H1 (cell line): ENCODE data around the gene RNASEH2A. TPM values are rescaled to one million over a fixed set of nuclear protein-coding genes. Genes with fewer than 3 reads are reported as not detected.

Experiments used
- CTCF ChIA-PET: fragments of 300-600 bp; sonication (Branson Sonifier 250); formaldehyde crosslinking; loops from one replicate; lab custom pipeline; 2021; ENCODE audit not compliant: partially characterized antibody; lab: Charles Lee
- POLR2A ChIA-PET: fragments of 300-600 bp; sonication (Branson Sonifier 250); formaldehyde crosslinking; loops from one replicate; lab custom pipeline; 2021; ENCODE audit warnings: inconsistent platforms; ENCODE audit not compliant: partially characterized antibody; lab: Charles Lee
- DNase-seq, 2 experiments: peaks; one replicate each; pipeline versions ENCODE4 v3.0.0 to v3.0.0-alpha.2; 2010 to 2022; ENCODE audit warnings: low spot score in 2 of 2, low read depth in 1 of 2, mixed read lengths in 1 of 2
- FAIRE-seq: peaks from 2 replicates; lab custom pipeline; 2011; peaks lifted over from hg19 to GRCh38; lab: Jason Lieb, UNC
- H2AFZ ChIP-seq: 2 replicates; pipeline ENCODE4 v1.8.1; 2012; ENCODE audit warnings: low read length, inconsistent platforms
- H2AK5ac ChIP-seq: 2 replicates; pipeline ENCODE4 v1.6.1; 2013; ENCODE audit warnings: low read depth, low read length
- H2BK120ac ChIP-seq: replicated peaks from 2 replicates; pipeline ENCODE3; 2013; ENCODE audit warnings: low read depth, low read length, inconsistent platforms
- H2BK12ac ChIP-seq: 2 replicates; pipeline ENCODE4 v1.6.1; 2013; ENCODE audit warnings: low read depth, low read length
- H2BK15ac ChIP-seq: 2 replicates; pipeline ENCODE4 v1.6.1; 2013; ENCODE audit warnings: low read length
- H2BK20ac ChIP-seq: 2 replicates; pipeline ENCODE4 v1.6.1; 2013; ENCODE audit warnings: low read length
- H2BK5ac ChIP-seq: 2 replicates; pipeline ENCODE4 v1.6.1; 2013; ENCODE audit warnings: low read depth, low read length
- H3K14ac ChIP-seq: 2 replicates; pipeline ENCODE4 v1.6.1; 2013; ENCODE audit warnings: inconsistent platforms; ENCODE audit not compliant: insufficient read length
- H3K18ac ChIP-seq: 2 replicates; pipeline ENCODE4 v1.6.1; 2013; ENCODE audit warnings: low read length; ENCODE audit errors: extremely low read depth
- H3K23ac ChIP-seq: 2 replicates; pipeline ENCODE4 v1.6.1; 2013; ENCODE audit warnings: inconsistent platforms; ENCODE audit not compliant: insufficient read length
- H3K23me2 ChIP-seq: 2 replicates; pipeline ENCODE4 v1.6.1; 2013; ENCODE audit warnings: low read depth, low read length
- H3K27ac ChIP-seq: 2 replicates; pipeline ENCODE4 v1.6.1; 2011; ENCODE audit warnings: low read depth, low read length, inconsistent platforms
- H3K27me3 ChIP-seq, 4 experiments: replicated peaks in 1 of 4; 1 replicate in 1 of 4; 2 replicates in 3 of 4; pipeline versions ENCODE4 v1.6.1 to v1.8.1; 2011 to 2013; ENCODE audit warnings: low read length in 3 of 4, mild to moderate bottlenecking in 3 of 4, inconsistent platforms in 2 of 4, mixed read lengths in 2 of 4, moderate library complexity in 1 of 4; ENCODE audit not compliant: control insufficient read depth in 3 of 4, insufficient read depth in 3 of 4; ENCODE audit errors: extremely low read depth in 1 of 4
- H3K36me3 ChIP-seq, 4 experiments: 2 replicates each; pipeline versions ENCODE4 v1.6.1 to v1.8.1; 2011 to 2013; ENCODE audit warnings: mild to moderate bottlenecking in 4 of 4, low read length in 3 of 4, moderate library complexity in 2 of 4, control low read depth in 1 of 4, inconsistent platforms in 1 of 4; ENCODE audit not compliant: insufficient read depth in 4 of 4, control insufficient read depth in 2 of 4
- H3K4ac ChIP-seq: replicated peaks from 2 replicates; pipeline ENCODE3; 2013; ENCODE audit warnings: low read length, low read depth, mixed read lengths, inconsistent platforms; ENCODE audit not compliant: insufficient read length
- H3K4me1 ChIP-seq, 4 experiments: replicated peaks in 1 of 4; 1 replicate in 1 of 4; 2 replicates in 3 of 4; pipeline versions ENCODE4 v1.6.1 to v1.8.1; 2011 to 2013; ENCODE audit warnings: low read length in 3 of 4, inconsistent platforms in 2 of 4, mixed read lengths in 1 of 4; ENCODE audit not compliant: insufficient read depth in 4 of 4, control insufficient read depth in 3 of 4
- H3K4me2 ChIP-seq, 2 experiments: 2 replicates each; pipeline versions ENCODE4 v1.6.1 to v1.8.1; 2011 to 2013; ENCODE audit warnings: low read depth in 2 of 2, low read length in 2 of 2, control low read depth in 1 of 2, inconsistent platforms in 1 of 2, mild to moderate bottlenecking in 1 of 2; ENCODE audit not compliant: insufficient read depth in 1 of 2
- H3K4me3 ChIP-seq, 4 experiments: fragments of 200-600, 300-600 bp in 1 of 4; sonication (generic), shearing (Covaris generic), sonication (Bioruptor Twin) in 1 of 4; 2 replicates each; pipeline versions ENCODE4 v1.5.1 to v1.8.1; 2011 to 2016; ENCODE audit warnings: low read length in 4 of 4, low read depth in 3 of 4, control low read depth in 2 of 4, inconsistent platforms in 2 of 4, mild to moderate bottlenecking in 2 of 4, mixed read lengths in 1 of 4, moderate library complexity in 1 of 4; ENCODE audit not compliant: insufficient read depth in 2 of 4; ENCODE audit errors: extremely low read depth in 1 of 4
- H3K56ac ChIP-seq: replicated peaks from 2 replicates; pipeline ENCODE3; 2013; ENCODE audit warnings: low read depth, mild to moderate bottlenecking, mixed read lengths, low read length, inconsistent platforms; ENCODE audit not compliant: insufficient read length
- H3K79me1 ChIP-seq: 2 replicates; pipeline ENCODE4 v1.6.1; 2013; ENCODE audit warnings: low read depth, low read length, control low read depth
- H3K79me2 ChIP-seq, 2 experiments: 2 replicates each; pipeline versions ENCODE4 v1.6.1 to v1.8.1; 2012 to 2013; ENCODE audit warnings: low read length in 2 of 2, mild to moderate bottlenecking in 2 of 2, inconsistent platforms in 1 of 2; ENCODE audit not compliant: insufficient read depth in 2 of 2, control insufficient read depth in 1 of 2
- H3K9ac ChIP-seq, 4 experiments: replicated peaks in 1 of 4; 1 replicate in 1 of 4; 2 replicates in 3 of 4; pipeline versions ENCODE4 v1.6.1 to v1.8.1; 2011 to 2013; ENCODE audit warnings: low read depth in 3 of 4, low read length in 3 of 4, control low read depth in 2 of 4, mild to moderate bottlenecking in 2 of 4, moderate library complexity in 2 of 4, inconsistent platforms in 1 of 4; ENCODE audit errors: extremely low read depth in 1 of 4
- H3K9me3 ChIP-seq, 2 experiments: 2 replicates each; pipeline versions ENCODE4 v1.6.1 to v1.8.1; 2012 to 2013; ENCODE audit warnings: mild to moderate bottlenecking in 2 of 2, moderate library complexity in 2 of 2, control low read depth in 1 of 2, inconsistent platforms in 1 of 2, low read depth in 1 of 2, low read length in 1 of 2, mixed read lengths in 1 of 2; ENCODE audit not compliant: insufficient read depth in 2 of 2
- H4K20me1 ChIP-seq, 2 experiments: replicated peaks in 1 of 2; 2 replicates each; pipeline versions ENCODE3 to v1.8.1; 2011 to 2013; ENCODE audit warnings: inconsistent platforms in 2 of 2, low read length in 2 of 2, mild to moderate bottlenecking in 1 of 2; ENCODE audit not compliant: insufficient read depth in 2 of 2, control insufficient read depth in 1 of 2
- H4K5ac ChIP-seq: 2 replicates; pipeline ENCODE4 v1.6.1; 2013; ENCODE audit warnings: low read length, low read depth, mixed read lengths, inconsistent platforms; ENCODE audit not compliant: insufficient read length
- H4K8ac ChIP-seq: 2 replicates; pipeline ENCODE4 v1.8.0; 2013; ENCODE audit warnings: mild to moderate bottlenecking, moderate library complexity, low read length, inconsistent platforms; ENCODE audit not compliant: insufficient read depth; ENCODE audit errors: extremely low read depth
- H4K91ac ChIP-seq: replicated peaks from 2 replicates; pipeline ENCODE3; 2013; ENCODE audit warnings: low read length, mixed read lengths, inconsistent platforms; ENCODE audit not compliant: insufficient read length
- MAX ChIP-seq: IDR thresholded peaks from 2 replicates; pipeline ENCODE4 v1.6.1; 2012; ENCODE audit warnings: inconsistent platforms
- SUZ12 ChIP-seq: fragments of 200-600 bp; sonication (generic); IDR thresholded peaks from 2 replicates; pipeline ENCODE4 v1.6.1; 2012; ENCODE audit warnings: mild to moderate bottlenecking, inconsistent platforms, low read length, moderate library complexity, mixed read lengths
- WGBS, 2 experiments: shearing (Covaris generic) in 1 of 2; methylation state at CpG; one replicate each; pipeline versions ENCODE4 v1.1.6 to v1.1.7; 2013 to 2015; ENCODE audit warnings: low lambda C conversion rate in 2 of 2, mixed read lengths in 2 of 2, inconsistent platforms in 1 of 2, low coverage in 1 of 2, missing lambda C conversion rate in 1 of 2; ENCODE audit not compliant: insufficient replicate concordance in 2 of 2, insufficient coverage in 1 of 2, insufficient read length in 1 of 2; ENCODE audit errors: extremely low coverage in 1 of 2, missing lambda C conversion rate in 1 of 2; 5-methylcytosine and 5-hydroxymethylcytosine counted together
- polyA plus RNA-seq, 7 experiments: library from polyadenylated mRNA; depleted of rRNA in 3 of 7; stranded (reverse) in 5 of 7; unstranded in 2 of 7; fragments of >200 nt in 5 of 7; fragments of 200-250 nt in 2 of 7; gene quantifications; 1 replicate in 5 of 7; 2 replicates in 1 of 7; 4 replicates in 1 of 7; pipeline versions ENCODE4 v1.2.1 to v1.2.3, GENCODE V29; 2011 to 2013; ENCODE audit warnings: missing spikeins in 2 of 7, mixed read lengths in 2 of 7
- total RNA-seq: library from RNA; stranded (reverse); fragmentation: NEBNext Ultra II Directional; extraction: Animal tissue kit (Norgen Biotek cat#: 25700); gene quantifications from 2 replicates; pipeline ENCODE4 v1.2.1, GENCODE V29; 2021

The RNASEH2A gene
- total and polyA plus RNA-seq, 2 of the 8 experiments (the other 6 are each of a cell fraction or from before 2014, with no cell fraction given), result 67.5 to 120 TPM

DNA sequence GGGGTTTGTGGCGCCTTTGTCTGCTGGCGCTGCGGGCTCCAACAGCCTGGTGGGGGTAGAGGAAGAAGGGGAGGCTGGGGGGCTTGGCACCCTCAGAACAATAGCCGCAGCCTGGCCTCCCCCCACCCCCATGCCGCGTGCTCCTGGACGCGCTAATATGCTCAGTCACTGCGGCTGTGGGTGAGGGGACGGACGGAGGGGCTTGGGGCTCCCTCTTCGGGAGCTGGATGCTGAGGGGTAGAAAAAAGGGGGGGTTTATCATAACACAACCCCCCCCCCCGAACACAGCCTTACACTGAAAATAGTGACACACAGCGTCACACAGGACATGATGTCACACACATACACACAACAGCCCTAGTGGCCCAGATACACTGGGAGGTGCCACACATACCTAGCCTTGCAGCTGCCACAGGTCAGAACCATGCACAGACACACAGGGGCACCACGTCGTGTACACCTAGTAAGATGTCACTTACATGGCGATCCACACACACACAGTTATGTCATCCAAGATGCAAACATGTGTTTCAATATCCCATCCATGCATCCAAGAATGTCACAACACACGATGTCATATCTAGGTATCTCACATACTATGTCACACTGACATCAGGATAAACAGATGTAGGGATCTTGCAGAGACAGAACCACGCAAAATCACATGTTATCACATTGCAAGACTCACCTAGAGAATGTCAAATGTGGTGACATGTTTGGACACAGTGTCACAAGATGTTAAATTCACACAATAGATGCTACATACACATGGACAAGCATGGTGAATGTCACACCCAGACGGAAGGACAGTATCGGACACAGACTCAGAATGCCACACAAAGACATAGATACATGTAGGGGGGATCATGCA lies 32.7 kb downstream of the RNASEH2A start:
- Histone ChIP-seq H4K91ac (no peak overlapping the region), H3K79me1 (peaks cover 11% of the 10 kb centered on the region), H3K56ac (no peak overlapping the region), H3K36me3 (peaks cover 0 to 3% (median 0%) of the 10 kb centered on the region in 4 experiments; a peak in 1 of 8 replicates), H3K27ac (no peak overlapping the region), H3K9ac (peak overlapping the region in 1 of 4 experiments; percentile 44; a peak in 2 of 7 replicates)
- 36% methylated on average over 16 of the region's 21 CpGs; no CpG with 5 or more reads in 1 of the 2 experiments for WGBS, 2 experiments
- DNase-seq, result no peak
- CTCF ChIA-PET, result interaction anchor here (0.9 to 1.4 kb wide), 3 partner anchors 9 to 66 kb away, joined by 3 to 6 read pairs (median 4); no protein-coding TSS in a partner anchor
- TF ChIP-seq MAX (peak; percentile 23; the same call in 1 of the 2 replicates), SUZ12 (no peak)
- TF ChIP-seq, all 59 proteins: peak for 1
- H2BK5ac ChIP-seq, result no peak overlapping the region
- peak overlapping the region; percentile 59 to 92 (median 62); a peak in 7 of 8 replicates for H3K4me3 ChIP-seq
- H3K4me2 ChIP-seq, result peak overlapping the region; percentile 73 to 75
- peaks cover 8 to 42% (median 19%) of the 10 kb centered on the region in 4 experiments for H3K4me1 ChIP-seq
- no peaks in the 10 kb centered on the region for H3K9me3 ChIP-seq
- H4K8ac ChIP-seq, result peak overlapping the region; percentile 59; the same call in 1 of the 2 replicates
- H2BK15ac ChIP-seq, result 0 out of 2 replicates have a peak overlapping the region, but pooled peaks have one; percentile 6
- H4K20me1 ChIP-seq, result peaks cover 8 to 21% of the 10 kb centered on the region in 2 experiments
- H2BK12ac ChIP-seq, result peak overlapping the region; percentile 77; the same call in 1 of the 2 replicates
- H3K23me2 ChIP-seq, result peaks cover 25% of the 10 kb centered on the region
- no peak overlapping the region for H4K5ac ChIP-seq
- FAIRE-seq, result no peak
- H2AFZ ChIP-seq, result no peak overlapping the region
- no peak overlapping the region for H2BK20ac ChIP-seq
- H3K4ac ChIP-seq, result no peak overlapping the region
- H3K18ac ChIP-seq, result no peak overlapping the region
- H3K79me2 ChIP-seq, result peaks cover 0 to 9% of the 10 kb centered on the region in 2 experiments; a peak in 2 of 4 replicates
- no peak overlapping the region for H3K14ac ChIP-seq
- POLR2A ChIA-PET, result interaction anchor here (0.6 kb wide), 1 partner anchor 74 kb away, joined by 3 read pairs; no protein-coding TSS in a partner anchor
- peaks cover 0 to 13% (median 9%) of the 10 kb centered on the region in 4 experiments; a peak in 5 of 7 replicates for H3K27me3 ChIP-seq
- no peak overlapping the region for H3K23ac ChIP-seq
- H2AK5ac ChIP-seq, result peak overlapping the region; percentile 47; the same call in 1 of the 2 replicates
- H2BK120ac ChIP-seq, result no peak overlapping the region
